ENCODE results near the gene ZNF579. TPM values are rescaled to one million over a fixed set of nuclear protein-coding genes. Genes with fewer than 3 reads are reported as not detected.

ZNF579 gene
- total RNA-seq, 1 donor: 6.9 TPM

DNA sequence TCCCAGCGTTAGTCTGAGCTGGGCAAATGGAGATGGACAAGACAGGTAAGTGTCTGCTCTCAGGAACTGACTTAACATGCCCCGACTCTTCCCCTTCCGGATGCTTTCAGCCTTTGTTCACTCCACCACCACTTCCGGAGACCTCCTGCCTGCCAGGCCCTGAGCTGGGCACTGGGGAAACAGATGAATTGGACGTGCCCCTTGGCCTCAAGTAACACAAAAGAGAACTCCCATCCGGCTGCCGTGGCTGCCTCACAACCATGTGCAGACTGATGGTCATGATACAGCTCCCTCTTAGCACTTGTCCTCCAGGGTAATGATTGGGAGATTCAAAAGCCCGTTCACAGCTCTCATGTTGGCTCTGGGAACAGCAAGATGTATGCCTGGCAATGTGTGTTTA is 36.8 kb upstream of the ZNF579 start:
- no peaks in the 10 kb centered on the region for H3K4me1 ChIP-seq (ENCODE audit: insufficient read depth, low read length)

DNA sequence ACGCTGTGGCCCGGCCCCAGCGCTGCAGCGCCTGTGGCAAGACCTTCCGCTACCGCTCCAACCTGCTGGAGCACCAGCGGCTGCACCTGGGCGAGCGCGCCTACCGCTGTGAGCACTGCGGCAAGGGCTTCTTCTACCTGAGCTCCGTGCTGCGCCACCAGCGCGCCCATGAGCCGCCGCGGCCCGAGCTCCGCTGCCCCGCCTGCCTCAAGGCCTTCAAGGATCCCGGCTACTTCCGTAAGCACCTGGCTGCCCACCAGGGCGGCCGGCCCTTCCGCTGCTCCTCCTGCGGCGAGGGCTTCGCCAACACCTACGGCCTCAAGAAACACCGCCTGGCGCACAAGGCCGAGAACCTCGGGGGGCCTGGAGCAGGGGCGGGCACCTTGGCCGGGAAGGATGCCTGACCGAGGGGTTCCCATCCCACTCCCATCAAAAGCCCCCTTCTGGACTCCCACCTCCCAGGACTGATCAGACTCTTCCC is 35.8 kb upstream of the ZNF579 start:
- no peaks in the 10 kb centered on the region for H3K9me3 ChIP-seq (ENCODE audit: low read depth, low read length)
- TF ChIP-seq, protein P1, sequence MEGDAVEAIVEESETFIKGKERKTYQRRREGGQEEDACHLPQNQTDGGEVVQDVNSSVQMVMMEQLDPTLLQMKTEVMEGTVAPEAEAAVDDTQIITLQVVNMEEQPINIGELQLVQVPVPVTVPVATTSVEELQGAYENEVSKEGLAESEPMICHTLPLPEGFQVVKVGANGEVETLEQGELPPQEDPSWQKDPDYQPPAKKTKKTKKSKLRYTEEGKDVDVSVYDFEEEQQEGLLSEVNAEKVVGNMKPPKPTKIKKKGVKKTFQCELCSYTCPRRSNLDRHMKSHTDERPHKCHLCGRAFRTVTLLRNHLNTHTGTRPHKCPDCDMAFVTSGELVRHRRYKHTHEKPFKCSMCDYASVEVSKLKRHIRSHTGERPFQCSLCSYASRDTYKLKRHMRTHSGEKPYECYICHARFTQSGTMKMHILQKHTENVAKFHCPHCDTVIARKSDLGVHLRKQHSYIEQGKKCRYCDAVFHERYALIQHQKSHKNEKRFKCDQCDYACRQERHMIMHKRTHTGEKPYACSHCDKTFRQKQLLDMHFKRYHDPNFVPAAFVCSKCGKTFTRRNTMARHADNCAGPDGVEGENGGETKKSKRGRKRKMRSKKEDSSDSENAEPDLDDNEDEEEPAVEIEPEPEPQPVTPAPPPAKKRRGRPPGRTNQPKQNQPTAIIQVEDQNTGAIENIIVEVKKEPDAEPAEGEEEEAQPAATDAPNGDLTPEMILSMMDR (IDR thresholded peaks at IDR 0.05; ENCODE audit: extremely low read depth, low read depth, low read length): no peak
- no peak overlapping the region for H2AFZ ChIP-seq (ENCODE audit: low read length)
- no peaks in the 10 kb centered on the region for H3K4me1 ChIP-seq (ENCODE audit: insufficient read depth, low read length)
- H3K4me2 ChIP-seq (ENCODE audit: insufficient read depth, low read length): no peak overlapping the region
- peaks cover 16% of the 10 kb centered on the region for H3K36me3 ChIP-seq (ENCODE audit: insufficient read depth, low read length)
- no peaks in the 10 kb centered on the region for H3K27me3 ChIP-seq (ENCODE audit: insufficient read depth, low read length)
- peak; percentile 63 for DNase-seq (ENCODE audit: insufficient read length, low spot score, missing footprints)
- H4K20me1 ChIP-seq (ENCODE audit: insufficient read depth, low read length): peaks cover 13% of the 10 kb centered on the region
- H3K79me2 ChIP-seq (ENCODE audit: insufficient read depth, low read length): peaks cover 13% of the 10 kb centered on the region
- no peak overlapping the region for H3K27ac ChIP-seq (ENCODE audit: low read depth, low read length)
- H3K4me3 ChIP-seq (ENCODE audit: insufficient read depth, low read length): no peak overlapping the region

More for the DNA sequence above, 36.8 kb upstream of the ZNF579 start:
- H3K4me3 ChIP-seq (ENCODE audit: insufficient read depth, low read length): no peak overlapping the region
- H3K27ac ChIP-seq (ENCODE audit: low read depth, low read length): no peak overlapping the region
- no peak overlapping the region for H2AFZ ChIP-seq (ENCODE audit: low read length)
- H4K20me1 ChIP-seq (ENCODE audit: insufficient read depth, low read length): peaks cover 7% of the 10 kb centered on the region
- peaks cover 6% of the 10 kb centered on the region for H3K79me2 ChIP-seq (ENCODE audit: insufficient read depth, low read length)
- no peaks in the 10 kb centered on the region for H3K9me3 ChIP-seq (ENCODE audit: low read depth, low read length)
- DNase-seq (ENCODE audit: insufficient read length, low spot score, missing footprints): peak; percentile 62
- no peak overlapping the region for H3K4me2 ChIP-seq (ENCODE audit: insufficient read depth, low read length)
- no peaks in the 10 kb centered on the region for H3K27me3 ChIP-seq (ENCODE audit: insufficient read depth, low read length)
- peaks cover 16% of the 10 kb centered on the region for H3K36me3 ChIP-seq (ENCODE audit: insufficient read depth, low read length)
- TF ChIP-seq, protein P1 (IDR thresholded peaks at IDR 0.05; ENCODE audit: extremely low read depth, low read depth, low read length): no peak

- H3K79me2 ChIP-seq (ENCODE audit: insufficient read depth, low read length): peaks cover 20% of the 10 kb centered on the region
- peaks cover 13% of the 10 kb centered on the region for H4K20me1 ChIP-seq (ENCODE audit: insufficient read depth, low read length)
- no peak overlapping the region for H3K4me3 ChIP-seq (ENCODE audit: insufficient read depth, low read length)
- peaks cover 14% of the 10 kb centered on the region for H3K36me3 ChIP-seq (ENCODE audit: insufficient read depth, low read length)
- no peaks in the 10 kb centered on the region for H3K9me3 ChIP-seq (ENCODE audit: low read depth, low read length)
- no peak overlapping the region for H3K27ac ChIP-seq (ENCODE audit: low read depth, low read length)
- DNase-seq (ENCODE audit: insufficient read length, low spot score, missing footprints): peak; percentile 60
- no peaks in the 10 kb centered on the region for H3K4me1 ChIP-seq (ENCODE audit: insufficient read depth, low read length)
- no peaks in the 10 kb centered on the region for H3K27me3 ChIP-seq (ENCODE audit: insufficient read depth, low read length)
- no peak overlapping the region for H3K4me2 ChIP-seq (ENCODE audit: insufficient read depth, low read length)
- no peak overlapping the region for H2AFZ ChIP-seq (ENCODE audit: low read length)
- TF ChIP-seq, protein P1 (IDR thresholded peaks at IDR 0.05; ENCODE audit: extremely low read depth, low read depth, low read length): no peak
These were observed 35.1 kb upstream of the ZNF579 start for GRCh38 chr19:55615543-55616394.

All from osteoblast (primary cell).